PC-9 (cell line): ENCODE results near the gene TBX15.

Experiments
- EZH2 ChIP-seq: fragments of 200-600 bp; sonication (generic); IDR thresholded peaks from 2 replicates; pipeline ENCODE4 v1.8.0; 2017; ENCODE audit warnings: antibody characterized with exemption, low read depth
- TF ChIP-seq, protein P1 (sequence below): fragments of 200-600 bp; sonication (generic); conservative IDR thresholded peaks from 2 replicates; pipeline ENCODE4 v1.6.1; 2017; ENCODE audit warnings: mixed run types, antibody characterized with exemption, mild to moderate bottlenecking, moderate library complexity

- TF ChIP-seq, protein P1, sequence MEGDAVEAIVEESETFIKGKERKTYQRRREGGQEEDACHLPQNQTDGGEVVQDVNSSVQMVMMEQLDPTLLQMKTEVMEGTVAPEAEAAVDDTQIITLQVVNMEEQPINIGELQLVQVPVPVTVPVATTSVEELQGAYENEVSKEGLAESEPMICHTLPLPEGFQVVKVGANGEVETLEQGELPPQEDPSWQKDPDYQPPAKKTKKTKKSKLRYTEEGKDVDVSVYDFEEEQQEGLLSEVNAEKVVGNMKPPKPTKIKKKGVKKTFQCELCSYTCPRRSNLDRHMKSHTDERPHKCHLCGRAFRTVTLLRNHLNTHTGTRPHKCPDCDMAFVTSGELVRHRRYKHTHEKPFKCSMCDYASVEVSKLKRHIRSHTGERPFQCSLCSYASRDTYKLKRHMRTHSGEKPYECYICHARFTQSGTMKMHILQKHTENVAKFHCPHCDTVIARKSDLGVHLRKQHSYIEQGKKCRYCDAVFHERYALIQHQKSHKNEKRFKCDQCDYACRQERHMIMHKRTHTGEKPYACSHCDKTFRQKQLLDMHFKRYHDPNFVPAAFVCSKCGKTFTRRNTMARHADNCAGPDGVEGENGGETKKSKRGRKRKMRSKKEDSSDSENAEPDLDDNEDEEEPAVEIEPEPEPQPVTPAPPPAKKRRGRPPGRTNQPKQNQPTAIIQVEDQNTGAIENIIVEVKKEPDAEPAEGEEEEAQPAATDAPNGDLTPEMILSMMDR, result no peak
- no peak for TF ChIP-seq EZH2
These were observed 16.6 kb upstream of the TBX15 start for GRCh38 chr1:119004781-119005180.
